ENCODE results near the gene ZCCHC13. TPM values are rescaled to one million over a fixed set of nuclear protein-coding genes. Genes with fewer than 3 reads are reported as not detected.
A peak's percentile ranks its signal among the peaks of the same experiment; 100 is the strongest.
"Not testable (repeated sequence)": the region's sequence is repeated elsewhere in the genome, so short reads cannot be mapped to it uniquely, and the experiment has no call there.

Gene ZCCHC13
- total and polyA plus RNA-seq, 2 donors (not counting 3 experiments of a cell fraction or from before 2014, with no cell fraction given) = not detected

- H3K4me1 ChIP-seq (ENCODE audit: control insufficient read depth, extremely low read depth, insufficient read depth, low read length) = no peaks in the 10 kb centered on the region
- no peaks in the 10 kb centered on the region for H4K20me1 ChIP-seq (replicated peaks; ENCODE audit: control insufficient read depth, extremely low read depth, insufficient read depth, low read length)
- ChIA-PET CTCF (interaction anchor here (0.9 to 1.0 kb wide), 2 partner anchors 25 to 26 kb away, joined by 3 to 5 read pairs; no protein-coding TSS in a partner anchor), POLR2A (interaction anchor here (0.9 to 1.2 kb wide), 2 partner anchors 14 to 26 kb away, joined by 3 to 4 read pairs; no protein-coding TSS in a partner anchor)
- TF ChIP-seq MYC (IDR thresholded peaks at IDR 0.05; ENCODE audit: low read depth, low read length) (no peak), POLR2AphosphoS5 (IDR thresholded peaks at IDR 0.05; ENCODE audit: insufficient read depth, low read depth, low read length) (no peak), POLR2A (IDR thresholded peaks at IDR 0.05; ENCODE audit: low read depth, low read length) (no peak), JUN (IDR thresholded peaks at IDR 0.05; ENCODE audit: borderline replicate concordance, insufficient read depth, insufficient read length, low read depth) (no peak), GATA2 (IDR thresholded peaks at IDR 0.05; ENCODE audit: insufficient read depth, insufficient read length, low read depth, low read length) (no peak), FOS (IDR thresholded peaks at IDR 0.05; ENCODE audit: borderline replicate concordance, insufficient read depth, low read length) (no peak), EZH2 (IDR thresholded peaks at IDR 0.05; ENCODE audit: borderline replicate concordance, low read depth, low read length, severe bottlenecking) (no peak), CTCF (IDR thresholded peaks at IDR 0.05; ENCODE audit: extremely low read depth in 1 of 2, insufficient read depth in 1 of 2, low read depth in 1 of 2, low read length in 2 of 2) (no peak)
- TF ChIP-seq, protein P1, sequence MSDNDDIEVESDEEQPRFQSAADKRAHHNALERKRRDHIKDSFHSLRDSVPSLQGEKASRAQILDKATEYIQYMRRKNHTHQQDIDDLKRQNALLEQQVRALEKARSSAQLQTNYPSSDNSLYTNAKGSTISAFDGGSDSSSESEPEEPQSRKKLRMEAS (IDR thresholded peaks at IDR 0.05; ENCODE audit: insufficient read depth, insufficient read length) = no peak
- H3K9ac ChIP-seq (replicated peaks; ENCODE audit: extremely low read depth, insufficient read depth, low read length) = no peak overlapping the region
- no peak overlapping the region for H3K4me3 ChIP-seq (replicated peaks in 1 of 3; ENCODE audit: insufficient read depth in 1 of 3, low read depth in 1 of 3, low read length in 3 of 3)
- peaks cover 0 to 5% of the 10 kb centered on the region in 2 experiments for H3K27me3 ChIP-seq (ENCODE audit: control insufficient read depth in 2 of 2, insufficient read depth in 2 of 2, low read length in 2 of 2)
- no peak for DNase-seq (ENCODE audit: low read depth, low spot score)
- no peak overlapping the region for H3K27ac ChIP-seq (ENCODE audit: insufficient read depth, low read depth, low read length)
- no peak overlapping the region for H3K4me2 ChIP-seq (ENCODE audit: insufficient read depth, low read length)
- BruUV-seq (replicated peaks) = no TSS peak
- no peaks in the 10 kb centered on the region for H3K79me2 ChIP-seq (ENCODE audit: control insufficient read depth, insufficient read depth, low read length)
- no peak overlapping the region for H2AFZ ChIP-seq (ENCODE audit: low read depth, low read length)
- H3K9me1 ChIP-seq (replicated peaks; ENCODE audit: control insufficient read depth, extremely low read depth, insufficient read depth, low read length) = no peaks in the 10 kb centered on the region
- dilution Hi-C loops (cut with MboI; ENCODE audit: extremely low pct_ligation_motif_present, low sequenced_read_pairs) (no loop called here), intact Hi-C loops (cut with micrococcal nuclease) (loop anchor here (2.0 kb wide), 1 partner anchor 26 kb away; no protein-coding TSS in a partner anchor)
- no peaks in the 10 kb centered on the region for H3K36me3 ChIP-seq (ENCODE audit: control insufficient read depth in 2 of 2, extremely low read depth in 1 of 2, insufficient read depth in 2 of 2, low read length in 2 of 2)
- no peak for FAIRE-seq
- H3K9me3 ChIP-seq (replicated peaks; ENCODE audit: control insufficient read depth, insufficient read depth, low read length) = no peaks in the 10 kb centered on the region
Measured at GRCh38 chrX:74318672-74319071, 14.7 kb downstream of the ZCCHC13 start.

DNA sequence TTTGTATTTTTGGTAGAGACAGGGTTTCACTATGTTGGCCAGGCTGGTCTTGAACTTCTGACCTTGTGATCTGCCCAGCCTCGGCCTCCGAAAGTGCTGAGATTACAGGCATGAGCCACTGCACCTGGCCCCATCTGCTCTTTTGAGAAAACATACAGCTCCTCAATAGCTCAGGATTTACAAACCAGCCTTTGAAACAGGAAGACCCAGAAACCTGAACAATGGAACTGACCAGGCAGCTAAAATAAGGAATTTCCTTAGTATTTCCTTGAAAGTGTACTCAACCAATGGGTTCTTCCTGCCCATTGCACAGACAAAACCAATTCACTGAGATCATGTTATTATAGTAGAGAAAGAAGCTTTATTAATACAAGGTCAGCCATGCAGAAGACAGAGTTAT is 15.3 kb downstream of the ZCCHC13 start:
- H4K20me1 ChIP-seq (replicated peaks; ENCODE audit: control insufficient read depth, extremely low read depth, insufficient read depth, low read length); H2AFZ ChIP-seq (ENCODE audit: low read depth, low read length); dilution Hi-C loops (cut with MboI; ENCODE audit: extremely low pct_ligation_motif_present, low sequenced_read_pairs); H3K27me3 ChIP-seq (ENCODE audit: control insufficient read depth in 2 of 2, insufficient read depth in 2 of 2, low read length in 2 of 2); H3K4me1 ChIP-seq (ENCODE audit: control insufficient read depth, extremely low read depth, insufficient read depth, low read length); H3K4me2 ChIP-seq (ENCODE audit: insufficient read depth, low read length); BruUV-seq (replicated peaks); H3K9ac ChIP-seq (replicated peaks; ENCODE audit: extremely low read depth, insufficient read depth, low read length); H3K79me2 ChIP-seq (ENCODE audit: control insufficient read depth, insufficient read depth, low read length); H3K9me3 ChIP-seq (replicated peaks; ENCODE audit: control insufficient read depth, insufficient read depth, low read length); H3K9me1 ChIP-seq (replicated peaks; ENCODE audit: control insufficient read depth, extremely low read depth, insufficient read depth, low read length); H3K36me3 ChIP-seq (ENCODE audit: control insufficient read depth in 2 of 2, extremely low read depth in 1 of 2, insufficient read depth in 2 of 2, low read length in 2 of 2); H3K4me3 ChIP-seq (replicated peaks in 1 of 3; ENCODE audit: insufficient read depth in 1 of 3, low read depth in 1 of 3, low read length in 3 of 3); H3K27ac ChIP-seq (ENCODE audit: insufficient read depth, low read depth, low read length): not testable (repeated sequence)
- intact Hi-C loops (cut with micrococcal nuclease) = loop anchor here (2.0 kb wide), 1 partner anchor 27 kb away; no protein-coding TSS in a partner anchor
- DNase-seq (ENCODE audit: low read depth, low spot score) = peak; percentile 61
- POLR2A ChIA-PET = interaction anchor here (0.9 to 1.2 kb wide), 2 partner anchors 15 to 27 kb away, joined by 3 to 4 read pairs; no protein-coding TSS in a partner anchor
- CTCF ChIA-PET = interaction anchor here (0.9 to 1.0 kb wide), 2 partner anchors 24 to 26 kb away, joined by 3 to 5 read pairs; no protein-coding TSS in a partner anchor
- FAIRE-seq = peak; percentile 85

Data from endothelial cell of umbilical vein (primary cell).